Measurements from ENCODE around the gene DNPH1. TPM values are rescaled to one million over a fixed set of nuclear protein-coding genes. Genes with fewer than 3 reads are reported as not detected.

Gene DNPH1
- polyA plus RNA-seq, 4 donors = 29.2 to 87.2 (median 46.4) TPM

DNA sequence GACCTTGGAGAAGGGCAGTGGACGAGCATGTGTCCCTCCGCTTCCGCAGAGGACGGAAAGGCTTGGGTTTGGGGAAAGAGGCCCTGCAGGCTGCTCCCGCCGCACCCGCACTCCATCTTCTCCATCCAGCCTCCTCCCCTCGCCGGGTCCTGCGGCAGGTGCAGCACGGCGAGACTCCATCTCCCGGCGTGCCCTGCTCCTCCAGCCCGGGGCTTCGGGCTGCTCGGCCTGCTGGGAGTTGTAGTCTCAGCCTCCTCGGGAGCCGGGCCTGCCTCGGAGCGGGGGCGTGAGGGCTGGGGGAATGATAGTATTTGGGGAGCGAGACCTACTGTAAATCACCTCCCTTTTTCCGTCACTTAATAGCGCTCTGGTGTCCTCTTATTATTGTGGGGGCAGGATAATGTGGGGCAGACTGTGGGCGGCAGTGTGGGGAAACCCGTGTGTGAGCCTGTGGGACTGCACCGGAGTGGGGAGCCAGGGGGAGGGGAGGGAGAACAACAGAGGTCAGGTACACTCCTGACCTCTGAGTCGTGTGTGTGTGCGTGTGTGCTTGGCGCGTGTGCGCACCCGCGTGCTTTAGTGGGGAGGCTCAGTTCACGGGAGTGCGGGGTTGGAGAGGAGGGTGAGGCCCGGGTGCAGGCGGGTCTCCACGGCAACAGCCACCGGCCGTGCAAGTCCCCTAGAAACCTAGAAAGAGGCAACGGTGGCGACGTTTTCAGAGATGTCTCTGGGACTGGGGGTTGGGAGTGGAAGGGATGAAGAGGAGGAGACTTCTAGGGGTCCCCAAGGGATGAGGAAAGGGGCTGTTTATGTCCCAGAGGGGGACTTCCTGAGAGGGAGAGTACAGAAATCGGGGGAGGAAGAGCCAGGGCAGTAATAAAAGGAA is 18.1 kb upstream of the DNPH1 start:
- no peak for DNase-seq (ENCODE audit: low read depth in 4 of 4, low spot score in 3 of 4)

DNA sequence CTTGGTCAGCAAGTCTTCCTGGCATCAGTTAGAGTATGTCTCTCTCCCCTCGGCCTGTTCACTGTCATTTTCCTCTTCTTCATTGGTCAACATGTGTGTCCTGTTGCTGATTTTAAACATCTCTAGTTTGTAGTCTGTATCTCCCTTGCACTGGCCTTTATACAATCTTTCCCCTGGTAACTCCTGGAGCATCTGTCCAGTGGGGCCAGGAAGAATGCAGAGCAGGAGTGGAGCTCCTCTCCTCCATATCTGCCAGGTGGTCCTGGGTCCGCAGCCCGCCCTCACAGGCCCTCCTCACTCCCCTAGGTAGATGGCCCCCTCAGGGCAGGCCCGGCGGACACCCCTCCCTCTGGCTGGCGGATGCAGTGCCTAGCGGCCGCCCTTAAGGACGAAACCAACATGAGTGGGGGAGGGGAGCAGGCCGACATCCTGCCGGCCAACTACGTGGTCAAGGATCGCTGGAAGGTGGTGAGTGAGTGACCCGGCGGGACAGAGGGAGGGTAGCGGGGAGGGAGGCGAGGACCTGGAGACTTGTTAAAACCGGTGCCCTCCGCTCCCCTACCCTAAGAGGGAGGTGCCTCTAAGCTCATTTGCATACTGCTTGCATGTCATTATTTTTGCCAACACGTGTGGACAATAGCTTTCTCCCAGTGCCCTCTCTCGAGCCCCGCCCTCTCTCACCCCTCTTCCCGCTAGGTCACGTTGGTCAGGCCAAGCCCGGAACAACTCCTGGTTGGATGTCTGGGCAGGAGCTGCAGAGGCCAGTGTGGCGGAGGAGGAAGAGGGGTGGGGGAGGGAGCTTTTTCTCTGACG is 17.2 kb upstream of the DNPH1 start:
- no peak for DNase-seq (ENCODE audit: low read depth in 4 of 4, low spot score in 3 of 4)

DNA sequence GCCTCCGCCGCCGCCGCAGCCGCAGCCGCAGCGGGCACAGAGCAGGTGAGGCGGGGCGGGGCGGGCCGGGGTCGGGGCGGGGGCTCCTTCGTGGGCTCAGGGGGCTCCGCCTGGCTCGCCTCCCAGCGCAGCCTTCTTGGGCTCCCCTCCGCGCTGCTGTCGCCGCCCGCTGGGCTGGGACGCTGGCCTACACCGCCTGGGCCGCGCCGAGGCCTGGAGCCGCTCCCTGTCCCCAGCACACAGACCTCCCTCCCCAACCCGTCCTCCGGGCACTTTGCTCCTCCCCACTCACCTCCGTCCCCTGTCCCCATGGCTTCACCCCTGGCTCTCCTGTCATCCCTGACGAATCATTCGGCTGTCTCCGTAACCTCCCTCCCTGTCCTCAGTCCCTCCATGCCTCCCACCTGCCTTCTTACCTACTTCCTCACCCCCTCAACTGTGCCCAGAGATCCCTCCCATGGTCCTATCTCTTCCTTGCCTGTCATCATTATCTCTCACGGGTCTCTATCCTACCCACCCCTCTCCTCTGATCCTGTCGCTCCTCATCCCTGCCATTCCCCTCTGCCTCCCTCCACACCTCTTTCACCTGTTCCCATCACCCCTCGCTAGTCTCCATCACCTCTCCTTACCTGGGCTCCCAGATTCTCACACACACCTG is 14.5 kb upstream of the DNPH1 start:
- DNase-seq (ENCODE audit: low read depth in 4 of 4, low spot score in 3 of 4) = no peak

DNA sequence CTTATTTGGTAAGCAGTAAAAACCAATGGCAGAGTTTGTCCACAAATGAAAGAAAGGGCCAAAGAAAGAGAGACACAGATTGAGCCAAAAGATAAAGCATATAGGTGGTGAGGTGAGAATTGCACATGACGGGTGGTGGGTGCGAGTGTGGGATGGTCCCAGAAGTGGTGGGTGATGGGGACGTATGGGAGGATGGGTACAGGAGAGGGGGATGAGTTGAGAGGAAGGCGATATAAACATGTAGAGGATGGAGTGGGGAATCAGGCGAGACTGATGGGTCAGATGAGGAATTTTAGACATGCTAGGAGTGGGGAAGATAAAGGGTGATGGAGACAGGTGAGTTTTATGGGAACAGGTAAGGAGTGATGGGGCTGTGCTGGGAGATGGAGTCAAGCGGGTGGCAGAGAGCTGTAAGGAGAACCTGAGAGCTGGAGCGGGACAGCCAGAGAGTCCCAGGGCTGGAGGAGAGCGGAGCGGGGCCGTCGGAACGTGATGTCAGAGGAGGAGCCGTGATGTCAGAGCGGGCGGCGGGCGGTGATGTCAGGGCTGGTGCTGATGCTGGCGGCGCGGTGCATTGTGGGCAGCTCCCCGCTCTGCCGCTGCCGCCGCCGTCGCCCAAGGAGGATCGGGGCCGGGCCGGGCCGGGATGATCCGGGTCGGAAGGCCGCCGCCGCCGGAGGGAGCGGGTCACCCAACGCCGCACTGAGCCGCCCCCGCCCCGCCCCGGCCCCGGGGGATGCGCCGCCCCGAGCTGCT is 13.8 kb upstream of the DNPH1 start, which contains the start of gene TTBK1:
TSS of gene TTBK1 (plus strand) at position 574 of the 756 bp plus-strand sequence. CDS start 3,180 bp downstream, outside the sequence.
- no peak for DNase-seq (ENCODE audit: low read depth in 4 of 4, low spot score in 3 of 4)

DNA sequence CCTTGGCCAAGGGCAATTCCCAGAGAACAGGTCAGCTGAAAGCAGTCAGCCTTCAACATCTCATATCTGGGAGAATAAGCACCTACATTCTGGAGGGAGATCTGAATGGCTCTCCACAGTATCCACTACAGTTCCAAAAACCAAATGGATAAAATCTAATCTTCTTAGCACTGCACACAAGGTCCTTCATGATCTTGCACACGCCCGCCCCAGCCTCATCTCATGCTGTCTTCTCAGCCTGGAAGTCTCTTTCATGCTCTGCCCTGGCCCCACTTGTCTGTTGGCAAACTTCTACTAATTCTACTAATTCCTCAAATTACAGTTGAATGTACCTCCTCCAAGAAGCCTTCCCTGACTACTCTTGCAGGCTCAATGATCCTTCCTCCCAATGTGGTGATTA is 12.2 kb upstream of the DNPH1 start:
- no peak for DNase-seq (ENCODE audit: low read depth in 4 of 4, low spot score in 3 of 4)

DNA sequence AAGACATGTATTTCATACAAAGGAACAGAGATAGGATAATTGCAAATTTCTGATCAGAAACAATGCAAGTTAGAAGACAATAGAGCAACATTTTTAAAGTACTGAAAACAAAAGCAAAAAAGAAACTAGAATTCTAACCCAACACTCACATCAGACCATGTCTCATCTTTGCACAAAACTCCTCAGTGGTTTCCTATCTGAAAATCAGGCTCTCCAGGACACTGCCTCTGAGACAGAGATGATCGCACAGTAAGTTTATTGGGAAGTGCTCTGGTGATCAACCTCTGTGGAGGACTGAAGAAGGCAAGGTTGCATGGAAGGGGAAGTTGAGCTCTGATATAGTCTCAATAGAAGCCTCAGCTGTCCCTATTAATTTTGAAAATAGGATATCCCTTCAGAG is 11.7 kb upstream of the DNPH1 start:
- DNase-seq (ENCODE audit: low read depth in 4 of 4, low spot score in 3 of 4) = no peak

DNA sequence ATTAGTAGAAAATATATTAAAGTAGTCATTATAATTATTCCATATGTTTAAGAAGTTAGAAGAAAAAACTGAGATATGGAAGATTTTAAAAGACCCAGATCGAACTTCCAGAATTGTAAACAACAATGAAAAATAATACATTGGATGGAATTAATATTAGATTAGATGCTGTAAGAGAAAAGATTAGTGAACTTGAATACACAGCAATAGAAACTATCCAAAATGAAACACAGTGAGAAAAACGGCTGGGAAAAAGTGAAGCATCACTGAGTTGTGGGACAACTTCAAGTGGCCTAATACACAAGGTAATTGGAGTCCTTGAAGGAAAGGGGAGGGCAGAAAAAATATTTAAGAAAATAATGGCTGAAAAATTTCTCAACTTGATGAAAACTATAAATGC is 9.8 kb upstream of the DNPH1 start:
- no peak for DNase-seq (ENCODE audit: low read depth in 4 of 4, low spot score in 3 of 4)

DNA sequence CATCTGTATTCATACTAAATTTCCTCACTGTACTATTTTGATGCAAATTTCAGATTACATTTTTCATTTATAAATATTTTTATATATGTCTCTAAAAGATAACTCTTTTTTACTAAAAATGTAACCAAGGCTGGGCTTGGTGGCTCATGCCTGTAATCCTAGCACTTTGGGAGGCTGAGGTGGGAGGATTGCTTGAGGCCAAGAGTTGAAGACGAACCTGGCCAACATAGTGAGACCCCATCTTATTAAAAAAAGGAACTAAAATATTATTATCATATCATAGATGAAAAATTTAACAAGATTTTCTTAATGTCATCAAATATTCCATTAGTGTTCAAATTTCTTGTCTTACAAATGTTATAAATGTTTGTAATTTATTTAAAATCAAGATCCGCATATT is 6.6 kb upstream of the DNPH1 start:
- no peak for DNase-seq (ENCODE audit: low read depth in 4 of 4, low spot score in 3 of 4)

DNA sequence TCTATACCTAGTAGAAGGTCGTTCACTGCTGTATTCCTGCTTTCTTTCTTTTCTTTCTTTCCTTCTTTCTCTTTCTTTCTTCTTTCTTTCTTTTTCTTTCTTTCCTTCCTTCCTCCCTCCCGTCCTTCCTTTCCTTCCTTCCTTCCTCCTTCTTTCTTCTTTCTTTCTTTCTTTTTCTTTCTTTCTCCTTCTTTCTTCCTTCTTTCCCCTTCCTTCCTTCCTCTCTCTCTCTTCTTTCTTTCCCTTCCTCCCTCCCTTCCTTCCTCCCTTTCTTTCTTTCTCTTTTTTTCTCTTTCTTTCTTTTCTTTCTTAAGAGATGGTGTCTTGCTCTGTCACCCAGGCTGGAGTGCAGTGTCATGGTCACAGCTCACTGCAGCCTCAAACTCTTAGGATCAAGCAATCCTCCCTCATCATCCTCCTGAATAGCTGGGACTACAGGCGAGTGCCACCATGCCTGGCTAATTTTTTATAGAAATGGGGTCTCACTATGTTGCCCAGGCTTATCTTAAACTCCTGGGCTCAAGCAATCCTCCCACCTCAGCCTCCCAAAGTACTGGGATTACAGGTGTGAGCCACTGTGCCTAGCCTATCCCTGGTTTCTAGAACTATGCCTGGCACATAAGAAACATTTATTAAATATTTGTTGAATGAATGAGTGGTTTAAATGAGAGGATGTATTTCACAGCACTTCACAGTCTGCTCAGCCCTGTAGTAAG is 2.6 kb upstream of the DNPH1 start:
- DNase-seq (ENCODE audit: low read depth in 4 of 4, low spot score in 3 of 4) = no peak

DNA sequence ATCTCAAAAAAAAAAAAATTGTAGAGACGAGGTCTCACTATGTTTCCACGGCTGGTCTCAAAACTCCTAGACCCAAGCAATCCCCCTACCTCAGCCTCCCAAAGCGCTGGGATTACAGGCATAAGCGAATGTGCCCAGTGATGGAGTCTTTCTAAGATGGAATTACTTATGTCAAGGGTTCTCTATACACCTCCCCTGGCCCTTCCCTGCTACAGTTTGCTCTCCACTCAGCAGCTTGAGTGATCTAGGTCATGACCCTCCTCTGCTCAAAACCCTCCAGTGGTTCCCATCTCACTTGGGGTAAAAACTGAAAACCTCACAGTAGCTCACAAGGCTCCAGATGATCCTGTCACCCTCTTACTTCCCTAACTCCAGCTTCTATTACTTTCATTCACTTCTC is 1.8 kb upstream of the DNPH1 start:
- DNase-seq (ENCODE audit: low read depth in 4 of 4, low spot score in 3 of 4) = no peak

DNA sequence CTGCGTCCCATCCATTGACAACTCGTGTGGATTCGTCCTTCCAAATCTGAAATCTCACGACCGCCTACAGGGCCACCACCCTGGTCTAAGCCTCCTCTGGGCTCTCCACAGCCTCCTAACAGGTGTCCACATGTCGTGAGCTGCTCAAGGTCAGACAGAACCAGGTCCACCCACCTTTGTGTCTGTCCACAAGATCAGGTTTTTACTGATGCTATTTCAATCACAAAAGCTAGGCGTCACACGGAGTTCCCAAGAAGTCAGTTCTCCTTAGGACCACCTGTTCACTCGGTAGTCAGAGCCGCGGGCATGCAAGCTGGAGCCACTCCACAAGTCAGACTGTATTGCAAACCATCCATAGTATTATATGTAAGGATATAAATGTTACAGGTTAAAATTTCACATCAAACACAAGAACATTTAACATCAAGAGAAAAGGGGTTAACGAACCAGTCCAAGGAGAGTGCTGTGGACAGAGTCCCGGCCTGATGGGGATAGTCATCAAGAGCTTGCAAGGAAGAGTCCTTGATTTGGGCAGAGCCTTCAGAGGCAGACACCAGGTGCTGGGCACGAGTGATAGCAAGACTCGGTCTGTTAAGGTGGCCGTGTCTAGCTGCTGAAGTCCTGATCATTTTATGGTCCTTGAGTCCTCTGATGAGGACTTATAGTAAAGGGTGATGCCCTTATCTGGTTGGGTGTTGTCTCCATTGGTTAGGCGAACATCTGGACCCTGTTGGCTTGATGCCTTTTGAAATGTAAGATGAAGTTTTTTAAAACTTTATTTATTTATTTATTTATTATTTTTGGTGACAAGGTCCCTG is 731 bp upstream of the DNPH1 start:
- DNase-seq (ENCODE audit: low read depth in 4 of 4, low spot score in 3 of 4) = no peak

DNA sequence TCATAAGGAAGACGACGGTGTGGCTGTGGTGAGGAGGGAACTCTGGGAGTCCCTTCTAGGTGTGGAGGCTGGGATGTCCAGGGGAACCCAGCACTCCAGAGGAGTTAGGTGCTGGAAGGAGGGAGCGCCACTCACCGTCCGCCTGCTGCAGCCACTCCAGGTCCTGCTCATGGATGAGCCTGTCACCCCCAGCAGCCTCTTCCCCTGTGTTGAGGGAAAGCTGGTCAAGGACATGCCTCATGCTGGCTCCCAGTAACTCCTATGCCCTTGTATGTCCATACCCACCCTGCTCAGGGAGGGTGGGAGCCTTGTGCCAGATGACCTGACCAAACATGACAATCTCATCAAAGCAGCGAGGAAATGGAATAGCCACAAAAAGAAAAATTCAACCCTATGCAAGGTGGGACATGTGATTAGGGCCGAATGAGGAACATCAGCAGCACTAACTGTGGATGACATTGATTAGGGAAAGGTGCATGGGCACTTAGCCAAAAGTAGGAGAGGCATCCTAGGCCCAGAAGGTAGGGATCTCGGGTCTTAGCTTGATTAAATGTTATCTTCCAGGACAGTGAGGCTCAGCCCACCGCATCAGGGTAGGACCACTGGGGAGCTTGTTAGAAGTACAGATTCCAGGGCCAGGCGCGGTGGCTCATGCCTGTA is 3.0 kb downstream of the DNPH1 start:
- DNase-seq (ENCODE audit: low read depth in 4 of 4, low spot score in 3 of 4) = no peak

DNA sequence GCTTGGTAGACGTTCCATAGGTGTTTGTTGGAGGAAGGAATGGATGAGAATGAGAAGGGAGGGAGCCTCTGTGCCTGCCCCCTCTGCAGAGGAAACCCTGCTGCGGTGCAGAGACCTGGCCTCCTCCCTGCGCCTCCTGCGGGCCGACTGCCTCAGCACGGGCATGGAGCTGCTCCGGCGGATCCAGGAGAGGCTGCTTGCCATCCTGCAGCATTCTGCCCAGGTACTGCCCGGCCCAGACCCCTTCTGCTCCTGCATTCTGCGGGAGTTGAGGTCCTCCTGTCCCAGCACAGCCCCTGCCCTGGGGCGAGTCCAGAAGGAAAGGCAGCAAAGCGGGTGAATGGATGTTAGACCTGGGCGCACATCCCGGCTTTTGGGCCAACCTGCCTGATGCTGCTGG is 6.1 kb downstream of the DNPH1 start:
- DNase-seq (ENCODE audit: low read depth in 4 of 4, low spot score in 3 of 4) = no peak

DNA sequence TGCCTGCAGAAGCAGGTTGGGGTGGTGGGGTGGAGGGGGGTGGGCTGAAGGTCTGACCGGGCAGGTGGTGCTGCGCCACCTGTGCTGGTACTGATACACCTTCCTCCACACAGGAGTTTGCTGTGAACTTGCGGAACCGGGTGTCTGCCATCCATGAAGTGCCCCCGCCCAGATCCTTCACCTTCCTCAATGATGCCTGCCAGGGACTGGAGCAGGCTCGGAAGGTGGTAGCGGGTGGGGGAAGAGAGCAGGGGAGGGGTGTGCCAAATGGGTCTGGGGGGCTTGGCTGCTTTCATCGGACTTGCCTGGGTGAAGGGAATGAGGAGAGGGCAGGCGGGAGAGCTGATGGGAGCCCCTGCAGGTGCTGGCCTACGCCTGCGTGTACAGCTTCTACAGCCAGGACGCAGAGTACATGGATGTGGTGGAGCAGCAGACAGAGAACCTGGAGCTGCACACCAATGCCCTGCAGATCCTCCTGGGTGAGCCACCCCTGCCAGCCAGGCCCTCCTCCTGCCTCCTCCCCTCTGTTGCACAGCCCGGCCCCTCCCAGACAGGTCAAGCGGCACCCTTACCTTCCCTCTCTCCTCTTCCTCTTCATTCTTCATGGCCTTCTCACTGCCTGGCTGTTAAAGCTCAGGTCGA is 6.7 kb downstream of the DNPH1 start:
- no peak for DNase-seq (ENCODE audit: low read depth in 4 of 4, low spot score in 3 of 4)

DNA sequence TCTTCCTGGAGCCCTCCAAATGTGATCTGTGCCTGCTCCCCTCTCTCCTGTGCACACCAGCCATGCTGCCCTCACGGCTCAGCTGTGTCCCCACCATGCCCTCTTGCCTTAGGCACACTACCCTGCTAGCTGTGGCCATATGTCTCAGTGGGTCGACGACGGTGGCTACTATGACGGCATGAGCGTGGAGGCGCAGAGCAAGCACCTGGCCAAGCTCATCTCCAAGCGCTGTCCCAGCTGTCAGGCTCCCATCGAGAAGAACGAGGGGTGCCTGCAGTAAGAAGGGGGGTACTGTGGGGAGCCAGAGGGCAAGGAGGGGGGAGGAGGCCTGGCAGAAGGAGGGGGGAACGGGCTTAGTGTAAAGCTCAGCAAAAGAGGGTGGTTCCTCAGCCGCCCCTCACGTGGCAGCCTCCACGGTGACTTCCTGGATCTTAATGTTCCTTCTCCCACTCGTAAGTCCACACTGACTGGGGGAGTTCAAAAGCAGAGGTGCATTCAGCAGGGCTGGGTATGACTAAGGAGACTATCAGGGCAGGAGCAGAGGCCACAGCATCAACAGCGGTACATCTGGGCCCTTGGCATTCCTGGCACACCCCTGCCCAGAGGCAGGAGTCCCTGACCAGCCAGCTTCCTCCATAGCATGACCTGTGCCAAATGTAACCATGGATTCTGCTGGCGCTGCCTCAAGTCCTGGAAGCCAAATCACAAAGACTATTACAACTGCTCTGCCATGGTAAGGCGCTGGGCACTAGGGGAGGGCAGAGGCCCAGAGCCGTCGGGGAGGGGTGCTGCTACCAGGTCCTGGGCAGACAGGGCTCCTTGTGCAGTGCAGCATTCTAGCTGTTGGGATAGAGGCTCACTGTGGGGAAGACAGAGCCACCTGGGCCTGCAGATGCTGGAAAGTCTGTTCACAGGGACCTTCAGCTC is 8.0 kb downstream of the DNPH1 start:
- no peak for DNase-seq (ENCODE audit: low read depth in 4 of 4, low spot score in 3 of 4)

DNA sequence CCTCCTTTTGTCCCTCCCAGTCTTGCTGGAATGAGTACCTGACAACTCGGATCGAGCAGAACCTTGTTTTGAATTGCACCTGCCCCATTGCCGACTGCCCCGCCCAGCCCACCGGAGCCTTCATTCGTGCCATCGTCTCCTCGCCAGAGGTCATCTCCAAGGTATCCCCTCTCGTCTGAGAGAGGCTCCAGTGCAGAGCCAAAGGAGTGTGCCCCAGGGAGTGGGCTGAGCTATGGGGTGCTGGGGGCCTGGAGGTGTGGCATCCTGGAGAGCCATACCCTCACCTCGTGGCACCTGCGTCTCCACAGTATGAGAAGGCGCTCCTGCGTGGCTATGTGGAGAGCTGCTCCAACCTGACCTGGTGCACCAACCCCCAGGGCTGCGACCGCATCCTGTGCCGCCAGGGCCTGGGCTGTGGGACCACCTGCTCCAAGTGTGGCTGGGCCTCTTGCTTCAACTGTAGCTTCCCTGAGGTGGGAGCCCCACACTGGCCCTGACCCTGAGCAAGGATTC is 8.8 kb downstream of the DNPH1 start:
- no peak for DNase-seq (ENCODE audit: low read depth in 4 of 4, low spot score in 3 of 4)

DNA sequence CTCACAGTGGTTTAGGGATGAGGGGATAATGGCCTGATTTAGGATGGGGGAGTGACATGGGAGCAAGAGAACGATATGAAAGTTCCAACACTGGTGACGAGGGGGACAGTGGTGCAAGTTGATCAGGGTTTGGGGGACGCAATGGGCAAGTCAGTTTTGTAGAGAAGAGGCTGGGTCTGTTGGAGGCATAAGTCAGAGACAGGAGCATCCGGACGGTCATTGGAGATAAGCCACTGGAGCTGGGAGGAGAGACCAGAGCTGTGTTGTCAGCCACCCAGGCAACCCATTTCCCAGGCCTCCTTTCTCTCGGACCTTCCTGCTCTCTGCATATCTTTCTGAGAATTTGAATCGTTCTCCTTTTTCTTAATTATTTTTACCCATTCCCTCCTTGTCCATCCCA is 9.5 kb downstream of the DNPH1 start:
- DNase-seq (ENCODE audit: low read depth in 4 of 4, low spot score in 3 of 4) = no peak

Measured in left renal pelvis (tissue), 4 donors.